ENCODE data around the gene KIF13A.

DNA sequence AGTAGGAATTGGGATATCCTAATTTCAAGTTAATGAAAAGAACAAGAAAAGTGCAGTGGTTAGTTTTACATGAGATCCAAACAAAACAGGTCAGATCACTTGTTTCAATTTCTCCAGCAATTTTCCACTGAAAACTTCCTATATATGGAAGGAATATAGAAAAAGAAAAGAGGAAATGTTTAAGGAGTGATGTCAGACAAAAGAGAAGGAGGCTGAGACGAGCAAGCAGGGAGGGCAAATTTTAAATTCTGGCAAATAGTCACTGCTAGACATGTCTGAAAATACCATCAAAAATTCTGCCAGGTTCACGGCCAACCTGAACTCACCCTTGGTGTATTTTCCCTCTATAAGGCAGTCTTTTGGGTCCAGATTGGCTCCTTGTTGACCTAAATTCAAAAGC is 271.2 kb downstream of the KIF13A start:
- TF ChIP-seq, protein P1, sequence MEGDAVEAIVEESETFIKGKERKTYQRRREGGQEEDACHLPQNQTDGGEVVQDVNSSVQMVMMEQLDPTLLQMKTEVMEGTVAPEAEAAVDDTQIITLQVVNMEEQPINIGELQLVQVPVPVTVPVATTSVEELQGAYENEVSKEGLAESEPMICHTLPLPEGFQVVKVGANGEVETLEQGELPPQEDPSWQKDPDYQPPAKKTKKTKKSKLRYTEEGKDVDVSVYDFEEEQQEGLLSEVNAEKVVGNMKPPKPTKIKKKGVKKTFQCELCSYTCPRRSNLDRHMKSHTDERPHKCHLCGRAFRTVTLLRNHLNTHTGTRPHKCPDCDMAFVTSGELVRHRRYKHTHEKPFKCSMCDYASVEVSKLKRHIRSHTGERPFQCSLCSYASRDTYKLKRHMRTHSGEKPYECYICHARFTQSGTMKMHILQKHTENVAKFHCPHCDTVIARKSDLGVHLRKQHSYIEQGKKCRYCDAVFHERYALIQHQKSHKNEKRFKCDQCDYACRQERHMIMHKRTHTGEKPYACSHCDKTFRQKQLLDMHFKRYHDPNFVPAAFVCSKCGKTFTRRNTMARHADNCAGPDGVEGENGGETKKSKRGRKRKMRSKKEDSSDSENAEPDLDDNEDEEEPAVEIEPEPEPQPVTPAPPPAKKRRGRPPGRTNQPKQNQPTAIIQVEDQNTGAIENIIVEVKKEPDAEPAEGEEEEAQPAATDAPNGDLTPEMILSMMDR (IDR thresholded peaks at IDR 0.05): no peak
- TF ChIP-seq POLR2A (IDR thresholded peaks at IDR 0.05): no peak
